Measurements from ENCODE around the gene PTPRJ. TPM values are rescaled to one million over a fixed set of nuclear protein-coding genes. Genes with fewer than 3 reads are reported as not detected.

The PTPRJ gene
- polyA plus RNA-seq, 1 donor from 2014 or later = 8.6 TPM

DNA sequence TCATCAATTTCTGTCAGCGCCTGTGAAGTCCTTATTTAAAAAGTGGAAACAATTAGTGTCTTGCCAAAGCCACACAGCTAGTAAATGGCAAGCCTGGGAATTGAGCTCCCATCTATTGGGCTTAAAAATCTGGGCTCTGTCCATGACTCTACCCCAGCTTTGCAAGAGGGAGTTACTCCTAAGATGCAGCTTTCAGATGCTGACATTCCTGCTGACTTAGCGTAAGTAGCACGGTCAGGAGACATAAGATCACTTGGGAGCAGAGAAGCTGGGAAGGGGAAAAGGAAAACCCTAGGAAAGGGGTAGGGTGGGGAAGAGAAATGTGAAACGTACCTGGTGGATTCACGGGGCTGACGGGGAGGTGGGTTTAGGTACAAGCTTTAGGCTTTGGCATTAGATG is 200.3 kb downstream of the PTPRJ start:
- no peak overlapping the region for H2AFZ ChIP-seq (ENCODE audit: low read depth, low read length)
- H3K27ac ChIP-seq (ENCODE audit: low read length) = no peak overlapping the region
- H3K9me2 ChIP-seq (ENCODE audit: insufficient read depth, low read length) = no peaks in the 10 kb centered on the region
- no peak overlapping the region for H3K4me2 ChIP-seq (ENCODE audit: low read length)
- no peaks in the 10 kb centered on the region for H3K79me2 ChIP-seq (replicated peaks; ENCODE audit: insufficient read depth, low read length)
- TF ChIP-seq RAD21 (conservative IDR thresholded peaks at IDR 0.05) (no peak), POLR2AphosphoS5 (IDR thresholded peaks at IDR 0.05) (no peak), EP300 (conservative IDR thresholded peaks at IDR 0.05; ENCODE audit: poor library complexity, severe bottlenecking) (no peak), TAF1 (IDR thresholded peaks at IDR 0.05; ENCODE audit: low read depth) (no peak), SMC3 (conservative IDR thresholded peaks at IDR 0.05; ENCODE audit: poor library complexity) (no peak)
- TF ChIP-seq, protein P1, sequence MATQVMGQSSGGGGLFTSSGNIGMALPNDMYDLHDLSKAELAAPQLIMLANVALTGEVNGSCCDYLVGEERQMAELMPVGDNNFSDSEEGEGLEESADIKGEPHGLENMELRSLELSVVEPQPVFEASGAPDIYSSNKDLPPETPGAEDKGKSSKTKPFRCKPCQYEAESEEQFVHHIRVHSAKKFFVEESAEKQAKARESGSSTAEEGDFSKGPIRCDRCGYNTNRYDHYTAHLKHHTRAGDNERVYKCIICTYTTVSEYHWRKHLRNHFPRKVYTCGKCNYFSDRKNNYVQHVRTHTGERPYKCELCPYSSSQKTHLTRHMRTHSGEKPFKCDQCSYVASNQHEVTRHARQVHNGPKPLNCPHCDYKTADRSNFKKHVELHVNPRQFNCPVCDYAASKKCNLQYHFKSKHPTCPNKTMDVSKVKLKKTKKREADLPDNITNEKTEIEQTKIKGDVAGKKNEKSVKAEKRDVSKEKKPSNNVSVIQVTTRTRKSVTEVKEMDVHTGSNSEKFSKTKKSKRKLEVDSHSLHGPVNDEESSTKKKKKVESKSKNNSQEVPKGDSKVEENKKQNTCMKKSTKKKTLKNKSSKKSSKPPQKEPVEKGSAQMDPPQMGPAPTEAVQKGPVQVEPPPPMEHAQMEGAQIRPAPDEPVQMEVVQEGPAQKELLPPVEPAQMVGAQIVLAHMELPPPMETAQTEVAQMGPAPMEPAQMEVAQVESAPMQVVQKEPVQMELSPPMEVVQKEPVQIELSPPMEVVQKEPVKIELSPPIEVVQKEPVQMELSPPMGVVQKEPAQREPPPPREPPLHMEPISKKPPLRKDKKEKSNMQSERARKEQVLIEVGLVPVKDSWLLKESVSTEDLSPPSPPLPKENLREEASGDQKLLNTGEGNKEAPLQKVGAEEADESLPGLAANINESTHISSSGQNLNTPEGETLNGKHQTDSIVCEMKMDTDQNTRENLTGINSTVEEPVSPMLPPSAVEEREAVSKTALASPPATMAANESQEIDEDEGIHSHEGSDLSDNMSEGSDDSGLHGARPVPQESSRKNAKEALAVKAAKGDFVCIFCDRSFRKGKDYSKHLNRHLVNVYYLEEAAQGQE (IDR thresholded peaks at IDR 0.05; ENCODE audit: borderline replicate concordance) = no peak
- TF ChIP-seq, protein P2, sequence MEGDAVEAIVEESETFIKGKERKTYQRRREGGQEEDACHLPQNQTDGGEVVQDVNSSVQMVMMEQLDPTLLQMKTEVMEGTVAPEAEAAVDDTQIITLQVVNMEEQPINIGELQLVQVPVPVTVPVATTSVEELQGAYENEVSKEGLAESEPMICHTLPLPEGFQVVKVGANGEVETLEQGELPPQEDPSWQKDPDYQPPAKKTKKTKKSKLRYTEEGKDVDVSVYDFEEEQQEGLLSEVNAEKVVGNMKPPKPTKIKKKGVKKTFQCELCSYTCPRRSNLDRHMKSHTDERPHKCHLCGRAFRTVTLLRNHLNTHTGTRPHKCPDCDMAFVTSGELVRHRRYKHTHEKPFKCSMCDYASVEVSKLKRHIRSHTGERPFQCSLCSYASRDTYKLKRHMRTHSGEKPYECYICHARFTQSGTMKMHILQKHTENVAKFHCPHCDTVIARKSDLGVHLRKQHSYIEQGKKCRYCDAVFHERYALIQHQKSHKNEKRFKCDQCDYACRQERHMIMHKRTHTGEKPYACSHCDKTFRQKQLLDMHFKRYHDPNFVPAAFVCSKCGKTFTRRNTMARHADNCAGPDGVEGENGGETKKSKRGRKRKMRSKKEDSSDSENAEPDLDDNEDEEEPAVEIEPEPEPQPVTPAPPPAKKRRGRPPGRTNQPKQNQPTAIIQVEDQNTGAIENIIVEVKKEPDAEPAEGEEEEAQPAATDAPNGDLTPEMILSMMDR (IDR thresholded peaks at IDR 0.05; ENCODE audit: poor library complexity, severe bottlenecking) = no peak
- H3F3A ChIP-seq (ENCODE audit: insufficient read depth, low read length, poor library complexity, severe bottlenecking) = no peaks in the 10 kb centered on the region
- H4K20me1 ChIP-seq (ENCODE audit: insufficient read depth) = no peaks in the 10 kb centered on the region
- H3K4me3 ChIP-seq (ENCODE audit: low read length) = no peak overlapping the region
- no peaks in the 10 kb centered on the region for H3K27me3 ChIP-seq (ENCODE audit: insufficient read depth, low read depth, low read length)
- no peaks in the 10 kb centered on the region for H3K36me3 ChIP-seq (ENCODE audit: insufficient read depth, low read length)
- no peaks in the 10 kb centered on the region for H3K9me3 ChIP-seq (ENCODE audit: low read length)
- no peak overlapping the region for H3K9ac ChIP-seq (ENCODE audit: low read length)

DNA sequence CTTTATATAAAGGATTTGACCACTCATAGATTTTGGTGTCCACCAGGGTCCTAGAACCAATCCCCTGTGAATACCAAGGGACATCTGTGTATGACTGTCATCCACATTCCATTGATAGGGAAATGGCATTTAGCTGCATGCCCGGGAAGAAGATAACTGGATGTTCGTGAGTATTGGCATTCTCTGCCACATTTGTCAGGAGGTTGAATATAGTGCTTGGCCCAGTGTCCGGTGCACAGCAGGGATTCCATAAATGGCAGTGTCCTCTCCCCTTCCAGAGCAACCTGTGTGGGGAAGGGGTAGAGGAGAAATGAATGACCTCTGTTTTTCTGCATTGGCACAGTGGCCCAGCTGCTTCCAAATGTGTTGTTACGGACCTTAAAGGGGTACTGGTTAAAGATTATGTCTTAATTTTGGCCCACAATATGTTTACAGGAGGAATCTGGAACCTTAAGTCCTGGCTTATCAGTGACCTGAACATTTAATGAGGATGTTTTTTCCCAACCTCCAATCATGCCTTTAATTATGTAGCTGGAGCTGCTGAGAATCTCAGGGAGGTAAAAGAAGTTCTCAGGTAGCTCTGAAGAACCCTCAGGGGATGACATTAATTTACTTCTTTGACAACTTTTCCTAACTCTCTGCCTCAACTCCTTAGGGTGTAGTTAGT is 202.6 kb downstream of the PTPRJ start:
- Histone ChIP-seq H3K27ac (ENCODE audit: low read length) (no peak overlapping the region), H3K9ac (ENCODE audit: low read length) (no peak overlapping the region), H2AFZ (ENCODE audit: low read depth, low read length) (no peak overlapping the region), H3K4me3 (ENCODE audit: low read length) (no peak overlapping the region), H4K20me1 (ENCODE audit: insufficient read depth) (no peaks in the 10 kb centered on the region), H3K79me2 (replicated peaks; ENCODE audit: insufficient read depth, low read length) (no peaks in the 10 kb centered on the region), H3K9me3 (ENCODE audit: low read length) (no peaks in the 10 kb centered on the region), H3K9me2 (ENCODE audit: insufficient read depth, low read length) (no peaks in the 10 kb centered on the region), H3K36me3 (ENCODE audit: insufficient read depth, low read length) (no peaks in the 10 kb centered on the region), H3K4me2 (ENCODE audit: low read length) (no peak overlapping the region), H3F3A (ENCODE audit: insufficient read depth, low read length, poor library complexity, severe bottlenecking) (no peaks in the 10 kb centered on the region), H3K27me3 (ENCODE audit: insufficient read depth, low read depth, low read length) (no peaks in the 10 kb centered on the region)
- no peak for TF ChIP-seq SMC3 (conservative IDR thresholded peaks at IDR 0.05; ENCODE audit: poor library complexity)

DNA sequence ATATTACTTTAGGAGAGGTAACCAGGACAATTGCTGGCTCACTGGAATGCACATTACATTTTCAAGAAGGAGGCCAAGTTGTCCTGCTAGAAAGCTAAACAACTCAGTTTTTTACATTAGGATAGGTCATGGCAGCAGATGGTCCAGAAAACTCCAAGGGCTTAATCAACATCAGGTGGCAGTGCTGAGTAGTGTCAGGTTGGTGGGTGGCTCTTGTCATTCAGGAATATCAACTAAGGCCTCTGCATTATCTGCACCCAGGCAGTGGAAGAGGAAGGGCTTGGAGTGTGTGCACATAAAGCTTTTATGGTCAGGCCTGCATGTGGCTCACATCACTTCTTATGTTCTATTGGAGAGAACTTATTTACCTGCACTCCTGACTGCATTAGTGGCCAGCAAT is 204.1 kb downstream of the PTPRJ start:
- Histone ChIP-seq H4K20me1 (ENCODE audit: insufficient read depth) (no peaks in the 10 kb centered on the region), H3F3A (ENCODE audit: insufficient read depth, low read length, poor library complexity, severe bottlenecking) (no peaks in the 10 kb centered on the region), H2AFZ (ENCODE audit: low read depth, low read length) (no peak overlapping the region), H3K9me3 (ENCODE audit: low read length) (no peaks in the 10 kb centered on the region), H3K27me3 (ENCODE audit: insufficient read depth, low read depth, low read length) (no peaks in the 10 kb centered on the region), H3K4me3 (ENCODE audit: low read length) (no peak overlapping the region), H3K9me2 (ENCODE audit: insufficient read depth, low read length) (no peaks in the 10 kb centered on the region), H3K9ac (ENCODE audit: low read length) (no peak overlapping the region), H3K4me2 (ENCODE audit: low read length) (no peak overlapping the region), H3K27ac (ENCODE audit: low read length) (no peak overlapping the region), H3K36me3 (ENCODE audit: insufficient read depth, low read length) (no peaks in the 10 kb centered on the region), H3K79me2 (replicated peaks; ENCODE audit: insufficient read depth, low read length) (no peaks in the 10 kb centered on the region)
- TF ChIP-seq TAF1 (IDR thresholded peaks at IDR 0.05; ENCODE audit: low read depth) = no peak
- TF ChIP-seq, protein P2 (IDR thresholded peaks at IDR 0.05; ENCODE audit: poor library complexity, severe bottlenecking) = no peak
- TF ChIP-seq, protein P1 (IDR thresholded peaks at IDR 0.05; ENCODE audit: borderline replicate concordance) = no peak
- TF ChIP-seq RAD21 (conservative IDR thresholded peaks at IDR 0.05) = no peak
- no peak for TF ChIP-seq EZH2 (IDR thresholded peaks at IDR 0.05; ENCODE audit: borderline replicate concordance, insufficient read depth, low read length, poor library complexity, severe bottlenecking)
- TF ChIP-seq SMC3 (conservative IDR thresholded peaks at IDR 0.05; ENCODE audit: poor library complexity) = no peak
- no peak for TF ChIP-seq MXI1 (conservative IDR thresholded peaks at IDR 0.05; ENCODE audit: poor library complexity, severe bottlenecking)
- no peak for TF ChIP-seq POLR2AphosphoS5 (IDR thresholded peaks at IDR 0.05)
